Endothelial cell of umbilical vein (primary cell): ENCODE data around the gene USP49. TPM values are rescaled to one million over a fixed set of nuclear protein-coding genes. Genes with fewer than 3 reads are reported as not detected.

Experiments used
- BruUV-seq: library from RNA; stranded (reverse); fragments of 400-500 nt; replicated peaks from 2 replicates; lab custom pipeline; 2021; lab: Mats Ljungman, UMichigan
- CTCF ChIA-PET: fragments of 300-600, 350-600 bp; sonication (Branson Sonifier 250); formaldehyde crosslinking; loops from one replicate; lab custom pipeline; 2021; ENCODE audit warnings: antibody characterized with exemption, inconsistent platforms; lab: Charles Lee
- POLR2A ChIA-PET: fragments of 300-600, 350-600 bp; sonication (Branson Sonifier 250); formaldehyde crosslinking; loops from one replicate; lab custom pipeline; 2021; ENCODE audit warnings: antibody characterized with exemption, inconsistent platforms; lab: Charles Lee
- DNase-seq: peaks from one replicate; pipeline ENCODE4 v3.0.0-alpha.2; 2011; ENCODE audit warnings: low read depth, low spot score
- FAIRE-seq: peaks from 2 replicates; lab custom pipeline; 2011; peaks lifted over from hg19 to GRCh38; lab: Jason Lieb, UNC
- H2AFZ ChIP-seq: 2 replicates; pipeline ENCODE4 v1.6.0; 2012; ENCODE audit warnings: low read depth, low read length, control low read depth, inconsistent platforms
- H3K27ac ChIP-seq: 2 replicates; pipeline ENCODE4 v1.5.1; 2011; ENCODE audit warnings: low read depth, mild to moderate bottlenecking, control low read depth, low read length, moderate library complexity; ENCODE audit not compliant: insufficient read depth
- H3K27me3 ChIP-seq, 2 experiments: 2 replicates each; pipeline versions ENCODE4 v1.6.0 to v1.6.1; 2011; ENCODE audit warnings: low read length in 2 of 2, mixed read lengths in 1 of 2; ENCODE audit not compliant: control insufficient read depth in 2 of 2, insufficient read depth in 2 of 2
- H3K36me3 ChIP-seq, 2 experiments: 2 replicates in 1 of 2; 3 replicates in 1 of 2; pipeline ENCODE4 v1.5.1; 2011; ENCODE audit warnings: low read length in 2 of 2, mild to moderate bottlenecking in 1 of 2, moderate library complexity in 1 of 2; ENCODE audit not compliant: control insufficient read depth in 2 of 2, insufficient read depth in 2 of 2; ENCODE audit errors: extremely low read depth in 1 of 2
- H3K4me1 ChIP-seq: 3 replicates; pipeline ENCODE4 v1.5.1; 2011; ENCODE audit warnings: mild to moderate bottlenecking, low read length; ENCODE audit not compliant: control insufficient read depth, insufficient read depth; ENCODE audit errors: extremely low read depth
- H3K4me2 ChIP-seq: 2 replicates; pipeline ENCODE4 v1.6.1; 2011; ENCODE audit warnings: low read length, control low read depth, mixed read lengths; ENCODE audit not compliant: insufficient read depth
- H3K4me3 ChIP-seq, 3 experiments: fragments of 200-600 bp in 1 of 3; sonication (generic), shearing (Covaris generic) in 1 of 3; replicated peaks in 1 of 3; 2 replicates each; pipeline ENCODE4 v1.5.1; 2011 to 2016; ENCODE audit warnings: control low read depth in 3 of 3, low read length in 3 of 3, mild to moderate bottlenecking in 2 of 3, inconsistent platforms in 1 of 3, low read depth in 1 of 3, moderate library complexity in 1 of 3; ENCODE audit not compliant: insufficient read depth in 1 of 3
- H3K79me2 ChIP-seq: 2 replicates; pipeline ENCODE4 v1.6.0; 2012; ENCODE audit warnings: low read length, inconsistent platforms; ENCODE audit not compliant: control insufficient read depth, insufficient read depth
- H3K9ac ChIP-seq: replicated peaks from 2 replicates; pipeline ENCODE3; 2011; ENCODE audit warnings: low read length, control low read depth; ENCODE audit not compliant: insufficient read depth; ENCODE audit errors: extremely low read depth
- H3K9me1 ChIP-seq: replicated peaks from 3 replicates; pipeline ENCODE4 v1.6.0; 2011; ENCODE audit warnings: mild to moderate bottlenecking, low read length; ENCODE audit not compliant: control insufficient read depth, insufficient read depth; ENCODE audit errors: extremely low read depth
- H3K9me3 ChIP-seq: replicated peaks from 2 replicates; pipeline ENCODE4 v1.5.1; 2012; ENCODE audit warnings: low read length, inconsistent platforms; ENCODE audit not compliant: control insufficient read depth, insufficient read depth
- H4K20me1 ChIP-seq: replicated peaks from 2 replicates; pipeline ENCODE3; 2011; ENCODE audit warnings: mild to moderate bottlenecking, low read length; ENCODE audit not compliant: control insufficient read depth, insufficient read depth; ENCODE audit errors: extremely low read depth
- CTCF ChIP-seq, 2 donors: IDR thresholded peaks; 1 replicate in 1 of 2; 2 replicates in 1 of 2; pipeline ENCODE4 v1.5.1; 2011; ENCODE audit warnings: low read length in 2 of 2, mild to moderate bottlenecking in 2 of 2, moderate library complexity in 2 of 2, control low read depth in 1 of 2, inconsistent platforms in 1 of 2, low read depth in 1 of 2; ENCODE audit not compliant: insufficient read depth in 1 of 2; ENCODE audit errors: extremely low read depth in 1 of 2
- EZH2 ChIP-seq: IDR thresholded peaks from 2 replicates; pipeline ENCODE4 v1.6.1; 2012; ENCODE audit warnings: borderline replicate concordance, low read depth, mild to moderate bottlenecking, moderate library complexity, low read length, inconsistent platforms; ENCODE audit not compliant: severe bottlenecking
- FOS ChIP-seq: IDR thresholded peaks from 2 replicates; pipeline ENCODE4 v1.6.1; 2011; ENCODE audit warnings: mild to moderate bottlenecking, low read length, moderate library complexity, borderline replicate concordance; ENCODE audit not compliant: insufficient read depth
- GATA2 ChIP-seq: IDR thresholded peaks from 2 replicates; pipeline ENCODE4 v1.7.0; 2011; ENCODE audit warnings: low read depth, mild to moderate bottlenecking, moderate library complexity, mixed read lengths, low read length; ENCODE audit not compliant: insufficient read length, insufficient read depth
- JUN ChIP-seq: IDR thresholded peaks from 2 replicates; pipeline ENCODE4 v1.6.1; 2011; ENCODE audit warnings: borderline replicate concordance, low read depth; ENCODE audit not compliant: insufficient read length, insufficient read depth
- MAX ChIP-seq: IDR thresholded peaks from 2 replicates; pipeline ENCODE4 v1.6.1; 2011; ENCODE audit not compliant: insufficient read depth, insufficient read length
- MYC ChIP-seq: IDR thresholded peaks from one replicate; pipeline ENCODE4 v1.6.1; 2011; ENCODE audit warnings: mild to moderate bottlenecking, low read depth, low read length
- POLR2A ChIP-seq: IDR thresholded peaks from 2 replicates; pipeline ENCODE4 v1.6.1; 2012; ENCODE audit warnings: low read depth, mild to moderate bottlenecking, control low read depth, low read length
- POLR2AphosphoS5 ChIP-seq: IDR thresholded peaks from 2 replicates; pipeline ENCODE4 v1.6.1; 2012; ENCODE audit warnings: low read depth, mild to moderate bottlenecking, control low read depth, low read length, moderate library complexity; ENCODE audit not compliant: insufficient read depth
- dilution Hi-C: fragments of 300-500 bp; cut with MboI; formaldehyde crosslinking; loops from one replicate; pipeline ENCODE4 v1.15.0; 2019; ENCODE audit warnings: low sequenced_read_pairs; ENCODE audit not compliant: extremely low pct_ligation_motif_present
- intact Hi-C: fragments of 100-400 bp; cut with micrococcal nuclease; formaldehyde crosslinking; loops from one replicate; pipeline ENCODE4 v1.10.0; 2022
- polyA plus RNA-seq, 4 experiments: library from polyadenylated mRNA; depleted of rRNA in 3 of 4; stranded (reverse) in 3 of 4; unstranded in 1 of 4; fragments of >200 nt; gene quantifications; 2 replicates each; pipeline versions ENCODE4 v1.2.1 to v1.2.3, GENCODE V29; 2011 to 2012; ENCODE audit warnings: missing spikeins in 1 of 4
- total RNA-seq: library from RNA; stranded (reverse); gene quantifications from 2 replicates; pipeline ENCODE4 v1.2.3, GENCODE V29; 2021

Gene USP49
- total and polyA plus RNA-seq, 2 donors (not counting 3 experiments of a cell fraction or from before 2014, with no cell fraction given) = 2.4 to 4.1 TPM

GRCh38 chr6:41826343-41827022, 68.7 kb downstream of the USP49 start:
- Histone ChIP-seq H3K9me3 (no peaks in the 10 kb centered on the region), H3K36me3 (no peaks in the 10 kb centered on the region), H3K27ac (no peak overlapping the region), H3K4me3 (no peak overlapping the region), H3K27me3 (no peaks in the 10 kb centered on the region), H3K9me1 (no peaks in the 10 kb centered on the region), H3K79me2 (no peaks in the 10 kb centered on the region), H3K9ac (no peak overlapping the region), H3K4me2 (no peak overlapping the region), H3K4me1 (peaks cover 14% of the 10 kb centered on the region), H2AFZ (no peak overlapping the region), H4K20me1 (no peaks in the 10 kb centered on the region)
- TF ChIP-seq POLR2AphosphoS5 = no peak
- TF ChIP-seq MYC = no peak
- no peak for TF ChIP-seq FOS
- TF ChIP-seq GATA2 = no peak
- no peak for TF ChIP-seq EZH2
- no peak for TF ChIP-seq POLR2A
- TF ChIP-seq CTCF (IDR thresholded peaks at IDR 0.05; ENCODE audit: extremely low read depth in 1 of 2, insufficient read depth in 1 of 2, low read depth in 1 of 2, low read length in 2 of 2) = no peak
- TF ChIP-seq MAX = no peak
- no peak for TF ChIP-seq JUN
- no peak for FAIRE-seq
- ChIA-PET CTCF (interaction anchor here (1.3 kb wide), 1 partner anchor 25 kb away, joined by 3 read pairs; no protein-coding TSS in a partner anchor), POLR2A (no interaction called here)
- dilution Hi-C loops = no loop called here
- DNase-seq = no peak
- intact Hi-C loops = no loop called here
- BruUV-seq = no TSS peak
